Transverse colon (tissue), 3 donors: ENCODE measurements around the gene ETS2.

ENCODE experiments used
- CTCF ChIP-seq, 5 experiments: fragments of 200-600 bp in 3 of 5; fragments of 450-650 bp in 2 of 5; sonication (generic) in 3 of 5; IDR thresholded peaks; 1 replicate in 2 of 5; 2 replicates in 3 of 5; pipeline ENCODE4 v1.5.1; 2016 to 2017; ENCODE audit warnings: antibody characterized with exemption in 5 of 5, inconsistent platforms in 3 of 5, mild to moderate bottlenecking in 2 of 5, moderate library complexity in 1 of 5
- POLR2A ChIP-seq: fragments of 450-650 bp; IDR thresholded peaks from one replicate; pipeline ENCODE4 v1.6.1; 2016; ENCODE audit warnings: antibody characterized with exemption, mild to moderate bottlenecking, moderate library complexity

- TF ChIP-seq CTCF (IDR thresholded peaks at IDR 0.05), result no peak
- TF ChIP-seq POLR2A, result no peak
These were observed 30.0 kb upstream of the ETS2 start for GRCh38 chr21:38775733-38776132.
